IPS-18a (cell line): ENCODE data around the gene KCNT1.

Experiments used
- H3K27ac ChIP-seq: one replicate; pipeline ENCODE4 v1.5.1; 2013; ENCODE audit warnings: low read length
- H3K27me3 ChIP-seq: one replicate; pipeline ENCODE4 v1.6.1; 2013; ENCODE audit warnings: mild to moderate bottlenecking, low read length; ENCODE audit not compliant: control insufficient read depth, insufficient read depth
- H3K36me3 ChIP-seq: one replicate; pipeline ENCODE4 v1.6.1; 2013; ENCODE audit warnings: low read depth, low read length; ENCODE audit not compliant: control insufficient read depth
- H3K4me1 ChIP-seq: one replicate; pipeline ENCODE4 v1.6.1; 2013; ENCODE audit warnings: low read depth, low read length; ENCODE audit not compliant: control insufficient read depth
- H3K4me3 ChIP-seq: one replicate; pipeline ENCODE4 v1.5.1; 2013; ENCODE audit warnings: low read length
- H3K9ac ChIP-seq: one replicate; pipeline ENCODE4 v1.6.1; 2013; ENCODE audit warnings: mild to moderate bottlenecking, low read length, moderate library complexity
- H3K9me3 ChIP-seq: one replicate; pipeline ENCODE4 v1.6.1; 2013; ENCODE audit warnings: low read depth, low read length; ENCODE audit not compliant: control insufficient read depth

Gene KCNT1

GRCh38 chr9:135734616-135735144 lies 32.7 kb downstream of the KCNT1 start:
- Histone ChIP-seq H3K36me3 (no peaks in the 10 kb centered on the region), H3K27me3 (peaks cover 20% of the 10 kb centered on the region), H3K27ac (no peak overlapping the region), H3K4me1 (no peaks in the 10 kb centered on the region), H3K9ac (no peak overlapping the region), H3K9me3 (no peaks in the 10 kb centered on the region), H3K4me3 (no peak overlapping the region)

- H3K27me3 ChIP-seq = peaks cover 20% of the 10 kb centered on the region
- H3K9ac ChIP-seq = no peak overlapping the region
- H3K27ac ChIP-seq = no peak overlapping the region
- H3K4me1 ChIP-seq = no peaks in the 10 kb centered on the region
- no peak overlapping the region for H3K4me3 ChIP-seq
- no peaks in the 10 kb centered on the region for H3K9me3 ChIP-seq
- H3K36me3 ChIP-seq = no peaks in the 10 kb centered on the region
Observed at GRCh38 chr9:135736272-135736978, 34.4 kb downstream of the KCNT1 start.

GRCh38 chr9:135736979-135737839 lies 35.2 kb downstream of the KCNT1 start:
- no peaks in the 10 kb centered on the region for H3K36me3 ChIP-seq
- H3K4me1 ChIP-seq = no peaks in the 10 kb centered on the region
- H3K27me3 ChIP-seq = peaks cover 20% of the 10 kb centered on the region
- H3K4me3 ChIP-seq = no peak overlapping the region
- H3K27ac ChIP-seq = no peak overlapping the region
- H3K9me3 ChIP-seq = no peaks in the 10 kb centered on the region
- no peak overlapping the region for H3K9ac ChIP-seq

- Histone ChIP-seq H3K27me3 (peaks cover 20% of the 10 kb centered on the region), H3K27ac (no peak overlapping the region), H3K36me3 (no peaks in the 10 kb centered on the region), H3K9me3 (no peaks in the 10 kb centered on the region), H3K4me3 (no peak overlapping the region), H3K9ac (no peak overlapping the region), H3K4me1 (no peaks in the 10 kb centered on the region)
Observed at GRCh38 chr9:135737840-135738521, 36.0 kb downstream of the KCNT1 start.

- Histone ChIP-seq H3K4me3 (no peak overlapping the region), H3K9me3 (no peaks in the 10 kb centered on the region), H3K27me3 (peaks cover 20% of the 10 kb centered on the region), H3K9ac (no peak overlapping the region), H3K36me3 (no peaks in the 10 kb centered on the region), H3K4me1 (no peaks in the 10 kb centered on the region), H3K27ac (no peak overlapping the region)
Observed at GRCh38 chr9:135739271-135740220, 37.6 kb downstream of the KCNT1 start.

GRCh38 chr9:135741276-135742219 lies 39.6 kb downstream of the KCNT1 start:
- no peak overlapping the region for H3K27ac ChIP-seq
- H3K4me3 ChIP-seq = no peak overlapping the region
- H3K36me3 ChIP-seq = no peaks in the 10 kb centered on the region
- H3K27me3 ChIP-seq = peaks cover 11% of the 10 kb centered on the region
- H3K4me1 ChIP-seq = no peaks in the 10 kb centered on the region
- no peak overlapping the region for H3K9ac ChIP-seq
- no peaks in the 10 kb centered on the region for H3K9me3 ChIP-seq

GRCh38 chr9:135743021-135743420 lies 41.0 kb downstream of the KCNT1 start:
- Histone ChIP-seq H3K27ac (no peak overlapping the region), H3K4me1 (no peaks in the 10 kb centered on the region), H3K36me3 (no peaks in the 10 kb centered on the region), H3K9me3 (no peaks in the 10 kb centered on the region), H3K27me3 (no peaks in the 10 kb centered on the region), H3K4me3 (no peak overlapping the region), H3K9ac (no peak overlapping the region)

GRCh38 chr9:135743546-135744332 lies 41.8 kb downstream of the KCNT1 start:
- no peaks in the 10 kb centered on the region for H3K4me1 ChIP-seq
- H3K9me3 ChIP-seq = no peaks in the 10 kb centered on the region
- no peak overlapping the region for H3K27ac ChIP-seq
- H3K4me3 ChIP-seq = no peak overlapping the region
- H3K9ac ChIP-seq = no peak overlapping the region
- no peaks in the 10 kb centered on the region for H3K27me3 ChIP-seq
- no peaks in the 10 kb centered on the region for H3K36me3 ChIP-seq

GRCh38 chr9:135744333-135745070 lies 42.5 kb downstream of the KCNT1 start:
- H3K9me3 ChIP-seq = no peaks in the 10 kb centered on the region
- H3K27ac ChIP-seq = no peak overlapping the region
- no peaks in the 10 kb centered on the region for H3K36me3 ChIP-seq
- no peaks in the 10 kb centered on the region for H3K4me1 ChIP-seq
- no peak overlapping the region for H3K4me3 ChIP-seq
- H3K27me3 ChIP-seq = no peaks in the 10 kb centered on the region
- no peak overlapping the region for H3K9ac ChIP-seq
